Pons (tissue), 1 donor: ENCODE measurements around the gene SHANK1.
A peak's percentile ranks its signal among the peaks of the same experiment; 100 is the strongest.

Experiments used
- DNase-seq: peaks from one replicate; pipeline ENCODE4 v3.0.0-alpha.2; 2016; ENCODE audit warnings: low spot score

Gene SHANK1

GRCh38 chr19:50686310-50687032 lies 33.1 kb downstream of the SHANK1 start:
- no peak for DNase-seq

GRCh38 chr19:50679177-50680125 lies 40.2 kb downstream of the SHANK1 start:
- DNase-seq: peak; percentile 71

GRCh38 chr19:50678323-50678722 lies 41.3 kb downstream of the SHANK1 start:
- no peak for DNase-seq

GRCh38 chr19:50677636-50678035 lies 42.0 kb downstream of the SHANK1 start:
- no peak for DNase-seq

- no peak for DNase-seq
Observed at GRCh38 chr19:50676625-50677197, 42.9 kb downstream of the SHANK1 start.

- no peak for DNase-seq
Observed at GRCh38 chr19:50673118-50673517, 46.5 kb downstream of the SHANK1 start.

- no peak for DNase-seq
Observed at GRCh38 chr19:50670102-50670380, 49.6 kb downstream of the SHANK1 start.

GRCh38 chr19:50669302-50670101 lies 50.1 kb downstream of the SHANK1 start:
- peak; percentile 17 for DNase-seq

- DNase-seq: no peak
Observed at GRCh38 chr19:50668879-50669278, 50.7 kb downstream of the SHANK1 start.

GRCh38 chr19:50668416-50668815 lies 51.2 kb downstream of the SHANK1 start:
- no peak for DNase-seq

- no peak for DNase-seq
Observed at GRCh38 chr19:50667759-50668231, 51.8 kb downstream of the SHANK1 start.

GRCh38 chr19:50667177-50667758 lies 52.3 kb downstream of the SHANK1 start:
- DNase-seq: no peak

- no peak for DNase-seq
Observed at GRCh38 chr19:50666346-50667176, 53.0 kb downstream of the SHANK1 start.

GRCh38 chr19:50664204-50664603 lies 55.4 kb downstream of the SHANK1 start:
- DNase-seq: no peak

GRCh38 chr19:50663482-50663790 lies 56.2 kb downstream of the SHANK1 start:
- no peak for DNase-seq

- no peak for DNase-seq
Observed at GRCh38 chr19:50662651-50663481, 56.7 kb downstream of the SHANK1 start.

- no peak for DNase-seq
Observed at GRCh38 chr19:50661766-50662650, 57.6 kb downstream of the SHANK1 start.

GRCh38 chr19:50661023-50661422 lies 58.6 kb downstream of the SHANK1 start:
- DNase-seq: no peak

GRCh38 chr19:50660088-50660366 lies 59.6 kb downstream of the SHANK1 start:
- no peak for DNase-seq
